Stimulated activated CD4-positive, alpha-beta T cell treated with anti-CD3 and anti-CD28 coated beads, Interleukin-1b, Interleukin-23, amount 100 ng/mL, for 48 hours (primary cell): ENCODE data around the gene PRPF4.
"Not testable (repeated sequence)": the region's sequence is repeated elsewhere in the genome, so short reads cannot be mapped to it uniquely, and the experiment has no call there.

Source experiments
- DNase-seq: peaks from one replicate; pipeline ENCODE4 v3.0.0-alpha.2; 2020

Gene PRPF4

GRCh38 chr9:113269355-113269754 is 6.1 kb upstream of the PRPF4 start:
- no peak for DNase-seq

GRCh38 chr9:113269871-113270270 is 5.6 kb upstream of the PRPF4 start:
- DNase-seq, result no peak

GRCh38 chr9:113274474-113275156 is 843 bp upstream of the PRPF4 start:
- no peak for DNase-seq

DNA sequence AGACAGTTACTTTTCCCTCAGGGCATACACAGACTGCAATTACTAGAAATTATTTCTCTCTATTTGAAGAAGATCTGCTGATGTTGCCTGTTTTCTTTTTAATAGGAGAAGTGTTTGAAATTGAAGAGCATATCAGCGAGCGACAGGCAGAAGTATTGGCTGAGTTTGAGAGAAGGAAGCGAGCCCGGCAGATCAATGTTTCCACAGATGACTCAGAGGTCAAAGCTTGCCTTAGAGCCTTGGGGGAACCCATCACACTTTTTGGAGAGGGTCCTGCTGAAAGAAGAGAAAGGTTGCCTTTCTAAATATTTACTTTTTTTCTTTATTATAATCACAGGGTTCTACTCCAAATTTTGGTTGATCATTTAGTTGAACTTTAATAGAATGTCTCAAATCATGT is 3.4 kb downstream of the PRPF4 start:
- DNase-seq, result no peak

GRCh38 chr9:113281356-113281755 is 5.9 kb downstream of the PRPF4 start:
- DNase-seq, result no peak

- no peak for DNase-seq
These were observed 13.6 kb downstream of the PRPF4 start for GRCh38 chr9:113289091-113289490.

GRCh38 chr9:113290052-113290607 is 14.7 kb downstream of the PRPF4 start:
- DNase-seq, result no peak

DNA sequence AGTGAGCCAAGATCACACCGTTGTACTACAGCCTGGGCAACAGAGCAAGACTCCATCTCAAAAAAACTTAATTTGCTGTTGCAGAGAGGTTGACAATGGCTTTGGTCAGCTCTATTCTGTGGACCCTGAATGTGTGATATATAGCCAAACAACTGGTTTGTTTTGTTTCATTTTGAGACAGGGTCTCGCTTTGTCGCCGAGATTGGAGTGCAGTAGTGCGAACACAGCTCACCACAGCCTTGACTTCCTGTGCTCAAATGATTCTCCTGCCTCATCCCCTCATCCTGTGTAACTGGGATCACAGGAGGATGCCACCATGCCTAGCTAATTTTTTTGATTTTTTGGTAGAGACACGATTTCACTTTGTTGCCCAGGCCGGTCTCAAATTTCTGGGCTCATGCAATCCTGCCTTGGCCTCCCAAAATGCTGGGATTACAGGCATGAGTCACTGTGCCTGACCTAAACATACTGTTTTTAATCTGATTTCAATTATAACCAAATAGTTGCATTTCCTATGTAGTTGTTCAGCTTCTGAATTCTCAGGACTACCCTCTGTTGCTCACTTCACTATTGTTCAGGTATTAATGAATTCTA is 17.9 kb downstream of the PRPF4 start:
- DNase-seq, result no peak

- DNase-seq, result not testable (repeated sequence)
These were observed 20.8 kb downstream of the PRPF4 start for GRCh38 chr9:113296247-113296646.

DNA sequence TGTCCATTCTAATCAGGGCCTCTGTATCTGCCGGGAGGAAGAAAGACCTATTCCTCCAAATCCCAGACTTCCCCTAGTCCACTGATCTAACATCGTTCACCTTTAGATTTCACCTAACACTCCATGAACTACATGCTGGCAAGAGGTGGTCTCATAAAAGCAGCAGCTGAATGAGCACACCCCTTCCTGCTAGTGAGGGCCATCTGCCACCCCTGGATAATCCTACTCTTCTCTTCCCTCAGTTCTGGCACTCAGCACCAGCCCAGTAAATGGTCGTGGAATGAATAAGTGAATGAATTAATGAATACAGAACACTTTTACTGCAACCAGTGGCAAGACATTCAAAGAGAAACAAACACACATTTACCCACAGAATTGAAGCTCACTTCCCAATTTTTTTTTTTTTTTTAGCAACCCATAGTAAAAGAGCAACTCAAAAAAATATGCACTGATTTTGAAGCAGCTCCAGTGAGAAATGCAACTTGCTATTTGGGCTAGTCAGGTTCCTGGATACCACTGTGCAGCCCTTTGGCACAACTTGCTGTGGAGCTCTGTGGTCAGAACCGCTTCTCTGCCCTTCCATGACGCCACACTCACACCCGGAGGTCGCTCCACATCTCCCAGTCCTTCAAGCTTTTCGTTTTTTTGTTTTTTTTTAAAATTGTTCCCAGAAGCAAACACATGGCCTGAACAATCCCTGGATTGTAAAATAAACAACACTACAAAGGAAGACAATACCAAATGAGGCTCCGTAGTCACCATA is 21.5 kb downstream of the PRPF4 start:
- no peak for DNase-seq

- no peak for DNase-seq
These were observed 22.9 kb downstream of the PRPF4 start for GRCh38 chr9:113298311-113298710.

- no peak for DNase-seq
These were observed 23.7 kb downstream of the PRPF4 start for GRCh38 chr9:113298924-113299770.

DNA sequence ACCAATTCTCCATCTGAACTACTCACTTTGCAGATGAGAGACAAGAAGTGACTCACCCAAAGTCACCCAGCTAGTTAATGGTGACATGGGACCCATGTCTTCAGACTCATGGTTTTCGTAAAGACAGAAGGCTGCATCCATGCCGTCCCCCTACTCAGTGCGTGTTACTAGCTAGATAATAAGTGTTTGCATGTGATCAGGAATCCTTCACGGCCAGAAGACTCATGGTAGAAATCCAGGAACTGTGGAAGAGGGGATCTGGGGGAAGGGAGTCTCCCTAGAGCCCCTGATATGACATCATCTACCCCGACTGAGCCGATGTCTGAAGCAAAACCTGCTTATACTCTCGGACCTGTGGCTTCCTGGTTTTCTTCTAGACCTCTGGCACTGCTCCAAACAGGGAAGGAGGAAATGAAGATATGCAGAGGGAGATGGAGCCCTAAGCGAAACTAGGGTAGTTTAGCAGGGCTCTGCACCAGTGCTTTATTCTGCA is 24.4 kb downstream of the PRPF4 start:
- DNase-seq, result no peak

DNA sequence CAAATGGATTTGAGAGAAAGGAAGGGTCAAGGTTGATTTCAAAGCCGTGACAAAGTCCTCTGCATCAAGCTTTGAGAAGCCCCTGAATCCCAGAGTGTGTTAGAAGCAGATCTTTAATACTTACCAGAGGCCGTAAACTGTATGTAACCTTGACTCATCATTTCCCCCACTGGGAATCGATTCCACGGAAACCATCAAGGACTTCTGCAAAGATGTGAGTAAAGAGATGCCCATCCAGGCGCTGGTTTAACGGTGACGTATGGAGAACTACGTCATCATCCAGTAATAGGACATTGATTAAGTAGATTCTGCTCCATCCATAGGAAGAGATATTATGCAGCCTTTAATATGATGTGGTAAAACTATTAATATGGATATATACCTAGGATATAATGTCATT is 26.1 kb downstream of the PRPF4 start:
- no peak for DNase-seq

GRCh38 chr9:113302792-113303418 is 27.4 kb downstream of the PRPF4 start, which contains the start of gene RNF183:
RNF183 (minus strand) TSS chr9:113303376; CDS start chr9:113298184, 5,192 bp downstream.
- DNase-seq, result no peak

DNA sequence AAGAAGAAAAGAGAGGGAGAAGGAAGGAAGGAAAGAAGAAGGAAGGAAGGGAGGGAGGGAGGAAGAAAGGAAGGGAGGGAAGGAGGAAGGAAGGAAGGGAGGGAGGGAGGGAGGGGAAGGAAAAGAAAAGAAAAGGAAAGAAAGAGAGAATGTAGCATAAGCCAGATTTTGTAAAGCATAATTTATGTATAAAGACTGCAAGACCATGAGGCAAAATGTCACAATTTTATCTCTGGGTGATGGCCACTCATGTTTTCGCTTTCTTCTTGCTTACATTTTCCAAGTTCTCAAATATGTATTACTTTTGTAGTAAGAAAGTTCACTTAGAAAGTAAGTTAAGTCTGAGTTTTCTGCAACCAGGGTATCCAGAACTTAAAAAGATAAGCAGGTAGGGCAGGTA is 31.1 kb downstream of the PRPF4 start:
- DNase-seq, result no peak

DNA sequence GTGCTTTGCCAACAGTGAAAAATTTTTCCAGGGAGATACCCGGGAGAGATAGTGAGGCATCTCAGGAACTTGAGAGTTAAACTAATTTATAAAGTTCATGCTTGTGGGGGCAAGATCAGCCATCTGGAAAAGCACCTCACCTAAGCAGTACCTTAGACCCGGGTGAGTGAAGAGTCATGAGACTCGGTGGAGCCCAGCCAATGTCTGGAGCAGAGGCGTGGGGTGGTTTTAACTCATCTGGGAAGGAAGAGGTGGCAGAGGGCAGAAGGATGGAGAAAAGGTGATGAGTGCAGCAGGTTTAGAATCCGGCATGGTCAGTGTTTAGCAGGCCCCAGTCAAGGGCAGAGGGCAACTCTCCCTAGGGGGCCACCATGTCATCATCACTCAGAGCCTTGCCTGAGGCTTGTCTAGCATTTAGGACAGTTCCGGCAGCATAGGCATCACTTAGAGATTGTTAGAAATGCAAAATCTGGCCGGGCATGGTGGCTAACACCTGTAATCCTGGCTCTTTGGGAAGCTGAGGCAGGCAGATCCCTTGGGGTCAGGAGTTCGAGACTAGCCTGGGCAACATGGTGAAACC is 32.0 kb downstream of the PRPF4 start:
- no peak for DNase-seq

DNA sequence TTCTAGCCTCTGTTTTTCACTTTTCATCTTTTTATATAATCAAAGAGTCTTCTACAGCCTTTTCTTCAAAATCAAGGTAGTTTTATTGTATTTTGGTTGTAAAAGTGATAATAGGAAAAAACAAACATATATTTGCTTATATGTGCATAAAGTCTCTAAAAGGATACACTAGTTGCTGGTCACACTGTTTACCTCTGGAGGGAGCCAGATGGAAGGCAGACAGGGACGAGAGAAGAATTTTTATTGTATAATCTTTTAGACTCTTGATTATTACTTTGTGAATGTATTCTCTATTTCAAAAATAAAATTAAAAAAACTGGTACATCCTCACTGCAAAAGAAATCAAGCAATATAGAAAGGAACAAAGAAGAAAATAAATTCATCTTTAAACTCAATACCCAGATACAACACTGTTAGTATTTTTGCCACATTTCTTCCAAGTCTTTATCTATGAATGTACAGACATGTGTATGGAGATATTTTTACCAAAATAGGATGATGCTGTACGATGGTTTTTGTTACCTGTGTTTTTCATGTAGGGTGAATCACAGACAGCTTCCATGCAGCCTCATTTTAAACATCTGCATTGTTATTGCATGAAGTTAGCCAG is 33.9 kb downstream of the PRPF4 start:
- peak; percentile 19 for DNase-seq

DNA sequence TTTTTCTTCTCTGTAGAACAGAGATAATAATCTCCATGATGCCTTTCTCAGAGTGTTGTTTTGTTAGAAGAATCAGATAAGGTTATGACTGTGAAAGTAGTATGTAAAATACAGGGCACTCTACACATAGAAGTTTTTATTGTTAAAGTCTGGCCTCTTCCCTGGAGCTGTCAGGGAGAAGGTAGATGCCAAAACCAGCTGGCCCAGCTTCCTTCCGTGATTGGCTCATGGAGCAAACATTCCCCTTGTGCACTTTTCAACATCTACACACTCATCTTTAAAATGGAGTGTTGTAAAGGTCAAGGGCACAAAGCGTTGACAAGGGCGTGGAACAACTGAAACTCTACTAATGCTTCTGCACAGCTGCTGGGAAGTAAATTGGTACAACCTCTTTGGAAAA is 35.1 kb downstream of the PRPF4 start:
- no peak for DNase-seq

- DNase-seq, result no peak
These were observed 36.5 kb downstream of the PRPF4 start for GRCh38 chr9:113311961-113312360.

GRCh38 chr9:113313261-113313660 is 37.8 kb downstream of the PRPF4 start:
- DNase-seq, result no peak
